Measurements from ENCODE around the gene C3orf33. TPM values are rescaled to one million over a fixed set of nuclear protein-coding genes. Genes with fewer than 3 reads are reported as not detected.

Gene C3orf33
- total and polyA plus RNA-seq, 2 of the 8 experiments (the other 6 are each of a cell fraction or from before 2014, with no cell fraction given) = 3.4 to 4.5 TPM

- H2AFZ ChIP-seq (ENCODE audit: low read length) = no peak overlapping the region
- no peak overlapping the region for H3K4me3 ChIP-seq (ENCODE audit: extremely low read depth in 1 of 4, insufficient read depth in 2 of 4, low read depth in 3 of 4, low read length in 4 of 4)
- FAIRE-seq (no peak), DNase-seq (ENCODE audit: low read depth in 1 of 2, low spot score in 2 of 2) (no peak)
- POLR2A ChIA-PET (ENCODE audit: partially characterized antibody) = no interaction called here
- H2AK5ac ChIP-seq (ENCODE audit: low read depth, low read length) = no peak overlapping the region
- no peak overlapping the region for H3K4me2 ChIP-seq (ENCODE audit: insufficient read depth in 1 of 2, low read depth in 2 of 2, low read length in 2 of 2)
- no peak overlapping the region for H2BK15ac ChIP-seq (ENCODE audit: low read length)
- H3K27me3 ChIP-seq (replicated peaks in 1 of 4; ENCODE audit: control insufficient read depth in 3 of 4, extremely low read depth in 1 of 4, insufficient read depth in 3 of 4, low read length in 3 of 4) = no peaks in the 10 kb centered on the region
- H4K91ac ChIP-seq (replicated peaks; ENCODE audit: insufficient read length, low read length) = no peak overlapping the region
- H3K23me2 ChIP-seq (ENCODE audit: low read depth, low read length) = no peaks in the 10 kb centered on the region
- H3K79me1 ChIP-seq (ENCODE audit: low read depth, low read length) = no peaks in the 10 kb centered on the region
- CTCF ChIA-PET (ENCODE audit: partially characterized antibody) = interaction anchor here (0.6 to 3.1 kb wide), 3 partner anchors 26 to 426 kb away, joined by 3 to 21 read pairs (median 3); partner anchors contain the start of gene C3orf33
- no peak overlapping the region for H3K18ac ChIP-seq (ENCODE audit: extremely low read depth, low read length)
- no peak overlapping the region for H3K27ac ChIP-seq (ENCODE audit: low read depth, low read length)
- H3K79me2 ChIP-seq (ENCODE audit: control insufficient read depth in 1 of 2, insufficient read depth in 2 of 2, low read length in 2 of 2) = no peaks in the 10 kb centered on the region
- H2BK12ac ChIP-seq (ENCODE audit: low read depth, low read length) = no peak overlapping the region
- H4K20me1 ChIP-seq (replicated peaks in 1 of 2; ENCODE audit: control insufficient read depth in 1 of 2, insufficient read depth in 2 of 2, low read length in 2 of 2) = no peaks in the 10 kb centered on the region
- H2BK20ac ChIP-seq (ENCODE audit: low read length) = no peak overlapping the region
- H3K4me1 ChIP-seq (replicated peaks in 1 of 4; ENCODE audit: control insufficient read depth in 3 of 4, insufficient read depth in 4 of 4, low read length in 3 of 4) = no peaks in the 10 kb centered on the region
- no peak overlapping the region for H4K8ac ChIP-seq (ENCODE audit: extremely low read depth, insufficient read depth, low read length)
- H2BK120ac ChIP-seq (replicated peaks; ENCODE audit: low read depth, low read length) = no peak overlapping the region
- no peaks in the 10 kb centered on the region for H3K36me3 ChIP-seq (ENCODE audit: control insufficient read depth in 2 of 4, insufficient read depth in 4 of 4, low read length in 3 of 4)
- no peak overlapping the region for H3K9ac ChIP-seq (replicated peaks in 1 of 4; ENCODE audit: extremely low read depth in 1 of 4, low read depth in 3 of 4, low read length in 3 of 4)
- TF ChIP-seq ASH2L (IDR thresholded peaks at IDR 0.05; ENCODE audit: low read length) (no peak), CBX8 (IDR thresholded peaks at IDR 0.05; ENCODE audit: borderline replicate concordance, low read depth, low read length) (no peak), POU5F1 (IDR thresholded peaks at IDR 0.05; ENCODE audit: low read depth, low read length) (no peak), SP2 (IDR thresholded peaks at IDR 0.05; ENCODE audit: low read length) (no peak), BACH1 (IDR thresholded peaks at IDR 0.05; ENCODE audit: low read length) (no peak)
- H3K56ac ChIP-seq (replicated peaks; ENCODE audit: insufficient read length, low read depth, low read length) = no peak overlapping the region
- no peak overlapping the region for H2BK5ac ChIP-seq (ENCODE audit: low read depth, low read length)
- H3K23ac ChIP-seq (ENCODE audit: insufficient read length) = no peak overlapping the region
- H3K14ac ChIP-seq (ENCODE audit: insufficient read length) = no peak overlapping the region
- no peak overlapping the region for H3K4ac ChIP-seq (replicated peaks; ENCODE audit: insufficient read length, low read depth, low read length)
- H4K5ac ChIP-seq (ENCODE audit: insufficient read length, low read depth, low read length) = no peak overlapping the region
- H3K9me3 ChIP-seq (ENCODE audit: insufficient read depth in 2 of 2, low read depth in 1 of 2, low read length in 1 of 2) = no peaks in the 10 kb centered on the region
Measured at GRCh38 chr3:155780291-155780690, 25.8 kb downstream of the C3orf33 start.

Data from H1 (cell line).